IPS DF 4.7 (cell line): ENCODE measurements around the gene C1QL4.

Experiments
- DNase-seq: peaks from one replicate; pipeline ENCODE4 v3.0.0-alpha.2; 2013; ENCODE audit warnings: low spot score; ENCODE audit errors: extremely low read depth

C1QL4 gene

DNA sequence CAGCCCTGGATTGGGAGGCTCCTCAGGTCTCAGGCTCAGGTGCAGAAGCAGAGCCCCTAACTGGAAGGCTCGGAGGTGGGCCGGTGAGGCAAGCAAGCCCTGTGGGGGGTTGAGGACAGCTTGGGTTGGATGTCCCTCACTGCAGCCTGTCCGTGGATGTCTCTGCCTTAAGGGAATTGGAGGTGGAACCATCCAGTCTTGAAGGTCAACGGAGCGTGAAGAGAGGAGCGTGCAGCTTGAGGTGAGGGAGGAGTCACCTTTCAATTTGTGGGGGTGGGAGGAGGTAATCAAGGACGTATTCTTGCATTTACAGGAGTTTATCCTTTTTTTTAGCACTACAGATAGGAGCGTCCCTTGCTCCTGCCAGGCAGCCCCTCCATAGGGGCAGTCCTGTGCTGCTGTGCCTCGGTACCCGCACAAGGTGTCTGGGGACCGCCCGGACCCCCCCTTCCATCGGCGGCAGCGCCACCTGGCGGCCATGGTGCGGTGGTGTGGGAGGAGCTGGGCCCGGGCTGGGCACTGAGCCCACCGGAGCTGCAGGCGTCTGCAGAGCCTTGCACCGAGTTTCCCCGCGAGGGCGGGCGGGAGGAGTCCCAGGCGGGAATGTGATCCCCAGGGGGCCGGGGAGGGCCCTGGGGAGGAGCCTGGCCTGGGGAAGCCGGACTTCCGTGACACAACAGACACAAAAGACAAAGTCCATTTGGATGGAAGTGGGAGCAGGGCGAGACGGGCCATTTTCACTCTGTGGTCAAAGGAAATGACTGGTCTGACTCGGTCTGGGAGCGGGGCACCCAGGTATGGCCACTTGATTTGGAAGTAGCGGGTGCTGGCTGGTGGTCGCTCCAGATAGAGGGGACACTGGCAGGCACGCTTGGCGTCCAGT, 10.6 kb upstream of the C1QL4 start:
- no peak for DNase-seq

GRCh38 chr12:49346659-49347310, 9.8 kb upstream of the C1QL4 start, which contains the start of gene DNAJC22:
Gene DNAJC22, plus strand, starts transcription at chr12:49346888. Its CDS starts 1,985 bp downstream, at chr12:49348873.
- no peak for DNase-seq

- DNase-seq = no peak
Observed at GRCh38 chr12:49345825-49346658, 9.1 kb upstream of the C1QL4 start.

DNA sequence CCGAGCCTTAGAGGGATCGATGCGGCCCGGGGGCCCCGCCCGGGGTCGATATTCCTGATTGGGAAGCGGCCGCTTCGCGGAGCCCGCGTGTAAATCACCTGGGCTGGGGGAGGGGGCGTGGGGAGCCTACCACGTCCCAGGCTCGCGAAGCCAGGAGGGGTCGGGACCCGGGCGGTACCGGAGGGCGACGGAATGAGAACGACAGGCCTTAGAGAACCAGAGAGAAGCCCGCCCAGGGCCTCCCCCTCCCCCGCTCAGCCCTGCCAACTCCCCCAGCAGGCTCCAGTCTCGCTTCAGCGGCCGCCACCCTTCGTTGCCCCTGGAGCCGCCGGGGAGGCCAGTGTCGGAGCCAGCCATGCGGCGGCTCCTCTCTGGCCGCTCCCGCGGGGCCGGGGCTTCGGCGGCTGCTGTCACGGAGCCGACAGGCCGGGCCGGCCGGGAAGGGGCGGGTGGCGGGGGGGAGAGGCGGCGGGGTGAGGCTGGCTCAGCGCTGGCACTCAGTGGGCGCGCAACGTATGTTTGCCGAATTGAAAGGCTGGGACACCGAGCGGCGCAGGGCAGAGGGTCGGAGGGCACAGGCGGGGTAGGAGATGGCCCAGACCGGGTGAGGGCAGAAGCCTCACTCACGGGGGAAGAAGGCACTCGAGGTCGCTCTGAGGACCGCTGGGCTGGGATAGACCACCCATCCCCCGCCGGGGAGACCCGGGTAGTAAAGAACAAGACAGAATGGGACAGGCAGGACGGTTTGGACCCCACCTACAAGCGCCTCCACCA, 8.2 kb upstream of the C1QL4 start:
- DNase-seq = no peak

- no peak for DNase-seq
Observed at GRCh38 chr12:49344486-49345050, 7.6 kb upstream of the C1QL4 start.

- no peak for DNase-seq
Observed at GRCh38 chr12:49342914-49343731, 6.1 kb upstream of the C1QL4 start.

- no peak for DNase-seq
Observed at GRCh38 chr12:49342066-49342913, 5.3 kb upstream of the C1QL4 start.

DNA sequence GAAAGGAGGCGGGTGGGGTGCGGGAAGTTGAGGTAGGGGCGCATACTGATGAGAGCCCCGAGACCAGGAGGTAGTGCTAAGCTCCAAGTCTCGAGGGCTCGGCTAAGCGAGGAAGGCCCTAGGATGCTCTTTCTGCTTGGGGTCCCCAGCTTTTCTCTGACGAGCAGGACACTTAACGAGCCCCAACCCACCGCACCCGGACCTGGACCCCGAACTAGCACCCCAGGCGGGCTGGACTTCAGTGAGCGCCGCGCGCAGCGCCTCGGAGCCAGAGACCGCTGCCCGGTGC, 4.7 kb upstream of the C1QL4 start:
- no peak for DNase-seq

- DNase-seq = no peak
Observed at GRCh38 chr12:49340971-49341776, 4.2 kb upstream of the C1QL4 start.

DNA sequence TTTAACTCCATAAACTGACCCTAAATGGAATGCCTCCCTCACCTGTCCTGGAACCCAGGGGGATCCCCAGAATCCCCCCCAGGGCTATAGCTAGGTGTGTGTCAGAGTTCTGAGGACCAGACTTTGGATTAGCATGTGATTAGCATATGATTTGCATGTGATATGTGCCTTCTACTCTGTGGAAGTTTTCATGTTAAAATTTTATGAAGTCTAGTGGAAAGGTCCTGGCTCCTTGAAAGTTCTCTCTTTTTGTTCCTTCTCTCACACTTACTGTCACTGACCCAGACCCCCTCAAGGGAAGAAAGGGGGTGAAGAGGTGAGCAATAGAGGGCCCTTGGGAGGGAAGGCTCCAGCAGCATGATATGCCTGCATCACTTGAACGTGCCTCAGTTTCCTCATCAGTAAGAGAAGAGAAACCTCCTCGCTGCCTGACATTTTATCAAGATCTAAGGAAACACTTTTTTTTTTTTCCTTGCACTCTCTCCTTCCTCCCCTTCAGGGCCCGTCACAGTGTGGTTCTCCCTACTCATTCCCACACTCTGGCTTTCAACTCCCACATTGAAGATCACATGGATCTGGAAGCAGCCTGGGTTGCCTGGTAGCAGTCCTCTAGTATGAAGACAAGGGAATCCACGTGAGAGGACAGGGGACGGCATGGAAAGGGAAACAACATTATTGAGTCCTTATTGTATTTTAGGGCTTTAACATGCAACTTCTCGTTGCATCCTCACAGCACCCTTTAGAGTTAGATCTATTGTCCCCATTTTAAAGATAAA, 3.3 kb upstream of the C1QL4 start:
- DNase-seq = no peak

GRCh38 chr12:49339464-49339861, 2.5 kb upstream of the C1QL4 start:
- DNase-seq = no peak

GRCh38 chr12:49338830-49339463, 2.0 kb upstream of the C1QL4 start:
- DNase-seq = no peak

- no peak for DNase-seq
Observed at GRCh38 chr12:49335955-49336644, 888 bp downstream of the C1QL4 start.

- no peak for DNase-seq
Observed at GRCh38 chr12:49335118-49335954, 1.7 kb downstream of the C1QL4 start.

GRCh38 chr12:49334681-49335080, 2.3 kb downstream of the C1QL4 start:
- no peak for DNase-seq

GRCh38 chr12:49334226-49334625, 2.8 kb downstream of the C1QL4 start:
- no peak for DNase-seq
